NCI-H1092 (cell line): ENCODE results near the gene TCF25.
"Not testable (repeated sequence)": the region's sequence is repeated elsewhere in the genome, so short reads cannot be mapped to it uniquely, and the experiment has no call there.

Experiments used
- DNase-seq: peaks from one replicate; lab custom pipeline; 2025; lab: John Stamatoyannopoulos, UW

TCF25 gene

GRCh38 chr16:89919535-89920406 is 46.4 kb downstream of the TCF25 start:
- no peak for DNase-seq

- no peak for DNase-seq
Measured at GRCh38 chr16:89920723-89921122, 47.3 kb downstream of the TCF25 start.

DNA sequence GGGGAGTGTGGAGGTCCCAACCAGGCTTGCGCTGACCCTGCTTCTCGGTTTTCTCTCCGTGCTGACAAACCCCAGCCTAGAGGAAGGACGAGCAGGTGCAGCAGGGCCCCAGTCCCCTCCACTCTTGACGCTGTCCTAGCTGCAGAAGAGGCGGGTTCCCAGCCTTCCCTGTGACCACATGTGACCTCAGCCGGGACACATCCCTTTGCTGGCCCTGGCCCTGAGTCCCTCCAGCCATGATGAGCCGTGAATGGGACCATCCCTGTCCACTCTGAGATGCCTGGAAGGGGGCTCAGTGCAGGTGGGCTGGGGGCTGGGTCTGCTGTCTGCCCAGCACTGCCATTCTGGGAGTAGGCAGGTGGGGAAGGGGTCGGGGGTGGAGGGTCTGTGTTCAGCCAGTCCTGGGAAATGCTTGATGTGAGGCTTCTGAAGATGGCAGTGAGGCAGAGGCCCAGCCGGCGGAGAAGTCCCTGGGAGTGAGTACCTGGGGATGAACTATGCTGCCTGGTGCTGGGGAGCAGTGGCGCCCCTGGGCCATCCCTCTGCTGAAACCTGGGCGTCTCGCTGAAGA is 47.8 kb downstream of the TCF25 start:
- no peak for DNase-seq

DNA sequence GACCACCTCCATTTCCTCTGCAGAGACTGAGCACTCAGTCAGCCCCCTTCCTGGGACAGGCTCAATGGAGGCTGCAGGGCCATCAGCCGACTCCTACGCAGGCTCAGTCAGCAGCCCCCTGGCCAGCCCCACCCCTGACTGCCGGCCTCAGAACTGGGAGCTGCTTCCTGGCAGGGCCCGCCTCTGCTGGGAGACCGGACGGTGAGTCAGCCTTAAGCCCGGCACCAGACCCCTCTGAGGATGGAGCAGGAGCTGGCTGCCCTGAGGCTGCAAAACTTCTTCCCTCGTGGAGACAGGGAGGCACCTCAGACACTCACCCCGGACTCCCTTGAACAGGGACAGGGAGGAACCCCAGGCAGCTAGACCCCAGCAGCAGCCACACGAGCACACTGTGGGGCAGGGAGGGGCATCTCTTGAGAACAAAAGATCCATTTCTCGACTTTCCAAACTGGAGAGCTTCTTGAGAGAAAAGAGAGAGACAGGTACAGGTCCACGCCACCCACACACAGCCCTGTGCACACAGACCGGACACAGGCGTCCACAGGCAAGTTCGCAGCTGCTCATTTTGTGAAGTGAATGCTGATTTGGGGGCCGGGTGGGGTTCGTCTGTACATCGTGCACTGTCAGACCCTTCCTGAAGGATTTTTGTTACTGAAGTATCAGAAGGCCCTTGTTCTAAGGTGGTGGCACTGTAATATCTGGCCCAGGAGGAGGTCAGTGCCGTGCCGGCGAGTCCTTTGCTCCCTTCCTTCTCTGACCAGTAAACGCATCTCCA is 48.5 kb downstream of the TCF25 start:
- DNase-seq, result no peak

DNA sequence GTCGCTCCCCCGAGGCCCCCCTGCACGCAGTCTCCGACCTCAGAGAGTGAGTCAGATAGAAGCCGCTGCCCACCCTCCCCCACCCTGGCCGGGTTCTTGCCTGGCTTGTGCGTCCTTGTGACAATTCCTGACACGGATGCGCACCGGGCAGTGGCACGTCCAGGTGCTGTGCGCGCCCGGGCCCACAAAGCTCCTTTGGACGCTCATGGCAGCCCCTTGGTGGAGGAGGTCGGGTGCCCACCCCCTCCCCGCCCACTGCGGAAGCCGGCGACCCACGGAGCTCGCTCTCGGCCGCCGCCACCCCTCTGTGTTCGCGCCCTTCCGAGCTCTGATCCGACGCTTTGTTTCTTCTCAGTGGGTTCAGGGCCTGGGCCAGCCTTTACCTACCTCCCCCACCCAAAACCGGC is 49.1 kb downstream of the TCF25 start:
- DNase-seq, result peak; percentile 44

- DNase-seq, result peak; percentile 70
Measured at GRCh38 chr16:89922884-89923639, 49.7 kb downstream of the TCF25 start, which contains the start of gene TUBB3. Gene TUBB3, plus strand, starts transcription at chr16:89923342. Its CDS starts 60 bp downstream, at chr16:89923402.

DNA sequence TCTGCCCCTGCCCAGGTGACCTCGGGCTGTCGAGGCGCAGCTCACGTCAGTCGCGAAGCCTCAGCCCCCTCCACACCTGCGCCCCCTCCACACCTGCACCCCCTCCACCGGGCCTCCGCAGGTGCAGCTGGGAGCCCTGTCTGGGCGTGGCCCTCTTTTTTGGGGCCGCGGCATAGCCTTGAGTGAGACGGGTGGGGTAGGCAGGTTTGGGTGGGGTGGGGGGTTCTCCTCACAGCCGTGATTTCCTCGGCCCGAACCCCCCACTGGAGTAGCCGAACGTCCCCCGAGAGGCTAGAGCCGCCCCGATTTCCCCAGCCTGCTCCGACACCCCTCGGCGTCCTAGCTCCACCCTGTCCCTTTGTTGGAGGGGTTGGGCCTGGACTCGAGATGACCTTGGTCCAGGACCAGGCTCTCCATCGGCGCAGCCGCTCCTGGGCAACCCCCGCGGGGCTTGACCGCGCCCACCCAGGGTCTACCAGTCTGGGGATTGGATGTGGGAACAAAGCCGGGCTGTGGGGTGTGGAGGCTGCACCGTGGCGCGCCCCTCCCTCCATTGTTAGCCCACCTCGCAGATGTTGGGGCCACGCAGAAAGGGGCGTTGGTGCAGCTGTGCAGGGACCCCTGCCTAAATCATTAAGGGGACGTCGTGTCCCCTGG is 50.4 kb downstream of the TCF25 start:
- DNase-seq, result peak; percentile 70

GRCh38 chr16:89924297-89924924 is 51.0 kb downstream of the TCF25 start:
- DNase-seq, result peak; percentile 33

DNA sequence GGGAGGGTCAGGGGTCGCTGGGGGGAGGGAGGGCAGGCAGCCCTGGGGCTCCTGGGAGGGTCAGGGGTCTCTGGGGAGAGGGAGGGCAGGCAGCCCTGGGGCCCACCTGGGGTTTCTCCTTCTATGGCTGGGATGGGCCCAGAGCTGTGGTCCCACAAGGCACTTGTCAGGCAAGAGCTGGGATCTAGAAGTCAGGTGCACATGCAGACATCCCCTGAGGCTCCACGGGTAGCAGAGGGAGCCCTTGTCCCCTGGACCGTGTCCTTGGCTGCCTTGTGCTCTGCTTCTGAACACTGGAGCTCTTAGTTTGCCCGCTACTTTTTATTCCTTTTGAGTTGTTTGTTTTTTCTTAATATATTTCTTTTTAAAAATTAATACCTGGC is 51.5 kb downstream of the TCF25 start:
- no peak for DNase-seq

- DNase-seq, result no peak
Measured at GRCh38 chr16:89925596-89926079, 52.2 kb downstream of the TCF25 start.

DNA sequence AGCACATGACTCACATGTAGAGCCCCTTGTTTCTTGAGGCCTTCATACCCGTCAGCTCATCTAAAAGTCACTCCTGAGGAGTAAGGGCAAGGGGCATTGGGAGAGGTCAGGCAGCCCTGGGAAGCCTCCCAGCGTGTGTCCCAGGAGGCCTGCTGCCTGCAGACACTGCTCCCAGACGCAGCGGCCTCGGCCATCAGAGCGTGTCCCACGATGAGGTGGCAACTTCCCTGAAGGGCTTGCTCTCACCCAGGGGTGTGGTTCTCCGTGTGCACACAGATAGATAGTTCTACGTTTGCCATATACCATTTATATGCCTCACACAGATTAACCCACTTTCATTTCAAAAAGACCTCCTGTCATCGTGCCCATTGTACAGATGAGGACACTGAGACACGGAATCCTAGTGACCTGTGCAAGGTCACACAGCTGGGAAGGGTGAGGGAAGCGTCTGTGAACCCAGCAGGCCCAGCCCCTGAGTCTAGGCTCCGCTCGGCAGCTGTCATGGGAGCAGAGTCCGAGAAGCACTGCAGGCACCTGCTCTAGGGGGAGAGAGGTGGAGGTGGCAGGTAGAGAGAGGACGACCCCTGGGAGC is 58.0 kb downstream of the TCF25 start:
- no peak for DNase-seq

DNA sequence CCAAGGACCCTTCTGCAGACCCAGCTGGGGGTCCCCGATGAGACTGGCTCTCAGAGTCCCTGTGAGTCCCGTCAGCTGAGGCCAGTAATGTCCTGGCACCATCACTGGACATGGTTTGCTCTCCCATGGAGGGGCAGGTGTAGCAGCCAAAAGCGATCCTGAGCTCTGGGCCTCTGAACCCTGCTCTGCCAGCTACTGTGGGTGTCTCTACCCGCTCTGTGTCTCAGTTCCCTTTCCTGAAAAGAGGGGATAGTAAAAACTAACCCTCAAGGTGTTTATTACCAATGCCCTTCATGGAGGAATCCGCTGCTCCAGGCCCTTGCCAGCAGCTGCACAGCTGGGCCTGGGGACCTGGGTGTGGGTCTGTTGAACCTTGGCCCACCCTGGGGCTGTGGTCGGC is 58.6 kb downstream of the TCF25 start:
- no peak for DNase-seq

DNA sequence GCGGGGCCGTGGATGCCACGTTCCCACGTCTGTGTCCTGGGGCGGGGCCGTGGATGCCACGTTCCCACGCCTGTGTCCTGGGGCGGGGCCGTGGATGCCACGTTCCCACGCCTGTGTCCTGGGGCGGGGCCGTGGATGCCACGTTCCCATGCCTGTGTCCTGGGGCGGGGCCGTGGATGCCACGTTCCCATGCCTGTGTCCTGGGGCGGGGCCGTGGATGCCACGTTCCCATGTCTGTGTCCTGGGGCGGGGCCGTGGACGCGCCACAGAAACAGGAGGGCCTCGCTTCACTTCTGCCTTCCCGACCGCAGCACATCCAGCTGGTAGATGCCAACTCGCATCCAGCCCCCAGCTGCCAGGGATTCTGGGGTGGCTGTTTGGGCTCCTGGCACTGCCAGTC is 60.6 kb downstream of the TCF25 start:
- not testable (repeated sequence) for DNase-seq

GRCh38 chr16:89934611-89935553 is 61.5 kb downstream of the TCF25 start:
- no peak for DNase-seq

- DNase-seq, result not testable (repeated sequence)
Measured at GRCh38 chr16:89935620-89936019, 62.2 kb downstream of the TCF25 start.

DNA sequence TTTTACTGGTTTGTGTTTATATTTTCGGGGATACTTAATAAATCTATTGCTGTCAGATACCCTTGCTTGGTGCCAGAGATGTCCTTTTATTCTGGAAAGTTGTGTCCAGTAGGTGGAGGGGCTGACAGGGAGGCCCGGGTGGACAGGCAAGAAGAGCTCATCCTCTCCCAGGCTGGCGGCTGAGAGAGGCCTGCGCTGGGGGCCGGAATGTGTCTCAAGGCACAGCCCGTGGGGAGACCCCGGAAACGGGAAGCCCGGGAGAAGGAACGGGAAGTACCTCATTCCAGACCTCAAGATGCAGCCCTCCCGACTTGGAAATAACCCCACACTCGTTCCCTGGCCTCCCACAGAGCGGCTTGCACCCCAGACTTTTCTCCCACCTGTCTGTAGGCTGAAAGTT is 62.6 kb downstream of the TCF25 start:
- no peak for DNase-seq

DNA sequence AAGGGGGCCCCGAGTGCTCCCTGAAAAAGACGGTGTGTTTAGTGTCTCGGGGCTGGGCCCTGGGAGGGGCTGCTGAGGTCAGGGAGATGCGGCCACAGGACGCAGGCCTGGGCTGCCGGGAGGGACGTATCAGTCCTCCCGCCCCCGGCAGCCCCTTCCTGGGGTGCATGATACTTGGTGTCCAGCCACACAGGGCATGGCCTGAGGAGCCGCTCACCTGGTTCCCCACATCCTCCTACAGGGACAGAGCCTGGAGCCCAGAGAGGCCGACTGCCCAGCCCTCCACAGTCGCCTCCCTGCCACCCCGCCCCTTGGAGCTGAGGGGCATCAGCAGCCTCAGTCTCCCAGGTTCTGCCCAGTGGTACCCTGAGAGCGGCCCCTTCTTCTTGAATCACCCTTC is 63.1 kb downstream of the TCF25 start:
- no peak for DNase-seq

DNA sequence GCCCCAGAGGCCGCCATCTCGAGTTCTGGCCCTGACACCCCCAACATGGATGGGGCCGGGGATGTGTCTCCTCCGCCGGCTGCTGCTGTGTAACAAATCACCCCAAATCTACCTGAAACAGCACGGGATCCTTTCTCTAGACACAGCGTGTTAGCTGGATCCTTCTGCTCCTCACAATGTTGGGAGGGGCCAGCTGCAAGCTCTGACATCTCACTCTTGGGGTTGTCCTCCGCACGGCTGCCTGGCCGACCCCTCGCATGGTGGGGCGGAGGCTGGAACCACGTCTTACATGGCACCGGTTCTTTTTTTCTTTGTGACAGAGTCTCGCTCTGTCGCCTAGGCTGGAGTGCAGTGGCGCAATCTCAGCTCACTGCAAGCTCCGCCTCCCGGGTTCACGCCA is 63.6 kb downstream of the TCF25 start:
- DNase-seq, result no peak

DNA sequence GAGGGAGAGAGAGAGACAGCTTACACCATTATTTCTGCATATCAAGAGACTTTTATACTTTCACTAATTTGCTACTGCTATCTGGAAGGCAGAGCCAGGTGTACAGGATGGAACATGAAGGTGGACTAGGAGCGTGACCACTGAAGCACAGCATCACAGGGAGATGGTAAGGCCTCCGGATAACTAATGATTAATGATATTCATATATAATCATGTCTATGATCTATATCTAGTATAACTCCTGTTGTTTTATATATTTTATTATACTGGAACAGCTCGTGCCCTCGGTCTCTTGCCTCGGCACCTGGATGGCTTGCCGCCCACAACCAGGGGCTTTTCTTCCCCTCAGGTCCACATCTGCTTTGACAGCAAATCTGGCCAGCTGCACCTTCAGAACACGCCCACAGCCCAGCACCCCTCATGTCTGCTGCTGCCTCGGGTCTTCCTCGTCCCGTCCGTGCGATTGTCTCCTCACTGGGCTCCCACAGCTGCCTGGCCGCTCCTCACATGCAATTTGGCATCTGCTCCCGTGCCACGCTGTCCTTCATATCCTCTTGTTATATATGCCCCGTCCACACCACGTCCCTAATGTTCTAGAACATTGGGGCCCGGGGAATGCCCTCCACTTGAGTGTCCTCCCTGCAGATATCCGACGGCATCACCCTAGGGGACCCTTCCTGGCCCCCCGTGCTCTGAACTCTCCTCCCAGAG is 64.9 kb downstream of the TCF25 start:
- no peak for DNase-seq
